ENCODE data around the gene CXorf65.

CXorf65 gene

DNA sequence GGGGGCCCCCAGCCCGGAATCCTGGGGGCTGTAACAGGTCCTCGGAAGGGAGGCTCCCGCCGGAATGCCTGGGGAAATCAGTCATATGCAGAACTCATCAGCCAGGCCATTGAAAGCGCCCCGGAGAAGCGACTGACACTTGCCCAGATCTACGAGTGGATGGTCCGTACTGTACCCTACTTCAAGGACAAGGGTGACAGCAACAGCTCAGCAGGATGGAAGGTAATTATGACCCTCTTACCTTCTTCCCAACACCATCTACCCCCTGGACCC is 9.8 kb downstream of the CXorf65 start:
- Histone ChIP-seq H3K9ac (ENCODE audit: low read depth in 1 of 2, low read length in 2 of 2) (peak overlapping the region; percentile 66 to 68), H3K4me1 (ENCODE audit: control insufficient read depth in 1 of 2, insufficient read depth in 2 of 2, low read length in 2 of 2) (peaks cover 10 to 21% of the 10 kb centered on the region in 2 donors), H3K9me3 (ENCODE audit: control insufficient read depth in 1 of 2, low read length in 2 of 2) (no peaks in the 10 kb centered on the region), H3K27me3 (ENCODE audit: control insufficient read depth in 1 of 2, insufficient read depth in 2 of 2, low read length in 2 of 2) (no peaks in the 10 kb centered on the region), H3K4me3 (ENCODE audit: low read depth in 1 of 2, low read length in 2 of 2) (peak overlapping the region; percentile 84 to 86), H3K36me3 (ENCODE audit: control insufficient read depth in 1 of 2, insufficient read depth in 2 of 2, low read length in 2 of 2) (peaks cover 0 to 3% of the 10 kb centered on the region in 2 donors), H3K27ac (ENCODE audit: low read depth, low read length) (no peak overlapping the region)

DNA sequence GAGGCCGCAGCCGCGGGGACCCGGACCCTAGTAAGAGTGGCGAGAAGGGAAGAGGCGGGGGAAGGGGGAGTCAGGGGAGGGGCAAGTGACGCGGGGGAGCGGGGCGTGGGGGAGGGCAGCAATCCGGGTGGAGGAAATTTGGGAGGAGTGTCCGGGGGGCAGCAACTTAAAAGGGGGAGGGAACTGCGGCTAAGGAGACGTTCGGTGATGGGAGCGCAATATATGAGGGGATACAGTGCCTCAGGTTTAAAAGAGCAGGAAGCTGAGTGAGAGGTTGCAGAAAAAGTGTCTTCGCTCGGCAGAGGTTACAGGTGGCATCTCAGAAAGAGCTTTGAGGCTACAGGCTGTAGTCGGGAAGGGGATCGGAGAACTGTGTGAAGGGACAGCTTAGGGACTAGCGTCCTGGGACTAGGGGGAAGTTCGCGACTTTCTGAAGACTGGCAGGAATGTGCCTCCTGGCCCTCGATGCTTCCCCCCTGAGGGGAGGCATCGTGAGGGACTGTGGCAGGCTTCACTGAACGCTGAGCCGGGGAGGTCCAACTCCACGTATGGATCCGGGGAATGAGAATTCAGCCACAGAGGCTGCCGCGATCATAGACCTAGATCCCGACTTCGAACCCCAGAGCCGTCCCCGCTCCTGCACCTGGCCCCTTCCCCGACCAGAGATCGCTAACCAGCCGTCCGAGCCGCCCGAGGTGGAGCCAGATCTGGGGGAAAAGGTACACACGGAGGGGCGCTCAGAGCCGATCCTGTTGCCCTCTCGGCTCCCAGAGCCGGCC is 10.4 kb downstream of the CXorf65 start:
- Histone ChIP-seq H3K27ac (ENCODE audit: low read depth, low read length) (no peak overlapping the region), H3K4me1 (ENCODE audit: control insufficient read depth in 1 of 2, insufficient read depth in 2 of 2, low read length in 2 of 2) (peaks cover 10 to 21% of the 10 kb centered on the region in 2 donors), H3K9ac (ENCODE audit: low read depth in 1 of 2, low read length in 2 of 2) (peak overlapping the region; percentile 66 to 68), H3K4me3 (ENCODE audit: low read depth in 1 of 2, low read length in 2 of 2) (peak overlapping the region; percentile 84 to 86), H3K9me3 (ENCODE audit: control insufficient read depth in 1 of 2, low read length in 2 of 2) (no peaks in the 10 kb centered on the region), H3K36me3 (ENCODE audit: control insufficient read depth in 1 of 2, insufficient read depth in 2 of 2, low read length in 2 of 2) (no peaks in the 10 kb centered on the region), H3K27me3 (ENCODE audit: control insufficient read depth in 1 of 2, insufficient read depth in 2 of 2, low read length in 2 of 2) (no peaks in the 10 kb centered on the region)

DNA sequence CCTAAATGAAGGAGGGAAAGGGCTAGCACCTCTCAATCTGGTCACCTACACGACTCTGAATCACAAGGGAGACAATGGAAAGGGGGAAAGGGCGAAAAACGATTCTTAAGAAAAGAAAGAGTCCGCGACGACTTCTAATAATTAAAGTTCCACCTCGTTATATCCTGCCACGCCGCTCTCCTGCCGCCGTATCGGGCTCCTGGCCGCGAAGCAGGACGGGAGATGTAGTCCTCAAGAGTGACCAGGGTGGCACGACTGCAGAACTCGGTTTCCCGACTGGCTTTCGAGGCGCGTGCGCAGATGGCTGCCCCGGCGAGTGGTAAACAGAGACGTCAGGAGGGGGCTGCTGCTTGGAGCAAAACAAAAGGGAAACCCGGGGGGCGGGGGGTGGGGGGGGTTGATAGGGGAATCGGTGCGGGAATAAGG is 11.0 kb downstream of the CXorf65 start, which contains the start of gene FOXO4:
Gene FOXO4, plus strand, starts transcription at position 297 of the 426 bp plus-strand sequence. CDS start 678 bp downstream, outside the sequence.
- H3K4me1 ChIP-seq (ENCODE audit: control insufficient read depth in 1 of 2, insufficient read depth in 2 of 2, low read length in 2 of 2) = peaks cover 10 to 21% of the 10 kb centered on the region in 2 donors
- H3K4me3 ChIP-seq (ENCODE audit: low read depth in 1 of 2, low read length in 2 of 2) = peak within 1 kb of the TSS; percentile 84 to 86
- H3K9me3 ChIP-seq (ENCODE audit: control insufficient read depth in 1 of 2, low read length in 2 of 2) = no peaks in the 10 kb centered on the region
- no peak within 1 kb of the TSS for H3K27ac ChIP-seq (ENCODE audit: low read depth, low read length)
- no peaks in the 10 kb centered on the region for H3K27me3 ChIP-seq (ENCODE audit: control insufficient read depth in 1 of 2, insufficient read depth in 2 of 2, low read length in 2 of 2)
- H3K36me3 ChIP-seq (ENCODE audit: control insufficient read depth in 1 of 2, insufficient read depth in 2 of 2, low read length in 2 of 2) = no peaks in the 10 kb centered on the region
- H3K9ac ChIP-seq (ENCODE audit: low read depth in 1 of 2, low read length in 2 of 2) = peak within 1 kb of the TSS; percentile 66 to 68

DNA sequence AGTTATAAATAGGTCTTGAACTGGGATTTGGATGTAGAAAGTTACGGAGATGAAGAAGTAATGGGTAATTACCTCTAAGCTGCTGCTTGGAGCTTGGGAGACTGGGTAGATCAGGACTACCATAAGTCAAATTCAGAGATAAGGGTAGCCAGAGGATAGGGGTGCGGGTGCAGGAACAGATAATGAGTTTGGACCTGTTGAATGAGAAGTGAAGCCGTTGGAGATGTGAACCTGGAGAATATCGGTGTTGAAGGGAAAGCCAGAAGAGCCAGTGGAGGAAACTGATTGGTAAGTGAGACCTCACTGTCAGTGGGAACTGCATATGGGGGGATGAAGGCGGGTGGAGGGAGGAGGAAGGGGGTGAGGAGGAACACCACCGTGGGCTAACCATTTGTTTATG is 11.5 kb downstream of the CXorf65 start:
- H3K9me3 ChIP-seq (ENCODE audit: control insufficient read depth in 1 of 2, low read length in 2 of 2) = no peaks in the 10 kb centered on the region
- H3K4me1 ChIP-seq (ENCODE audit: control insufficient read depth in 1 of 2, insufficient read depth in 2 of 2, low read length in 2 of 2) = peaks cover 10 to 21% of the 10 kb centered on the region in 2 donors
- no peaks in the 10 kb centered on the region for H3K36me3 ChIP-seq (ENCODE audit: control insufficient read depth in 1 of 2, insufficient read depth in 2 of 2, low read length in 2 of 2)
- no peak overlapping the region for H3K27ac ChIP-seq (ENCODE audit: low read depth, low read length)
- H3K27me3 ChIP-seq (ENCODE audit: control insufficient read depth in 1 of 2, insufficient read depth in 2 of 2, low read length in 2 of 2) = no peaks in the 10 kb centered on the region
- peak overlapping the region; percentile 66 to 86 for H3K4me3 ChIP-seq (ENCODE audit: low read depth in 1 of 2, low read length in 2 of 2)
- peak overlapping the region; percentile 47 to 61 for H3K9ac ChIP-seq (ENCODE audit: low read depth in 1 of 2, low read length in 2 of 2)

DNA sequence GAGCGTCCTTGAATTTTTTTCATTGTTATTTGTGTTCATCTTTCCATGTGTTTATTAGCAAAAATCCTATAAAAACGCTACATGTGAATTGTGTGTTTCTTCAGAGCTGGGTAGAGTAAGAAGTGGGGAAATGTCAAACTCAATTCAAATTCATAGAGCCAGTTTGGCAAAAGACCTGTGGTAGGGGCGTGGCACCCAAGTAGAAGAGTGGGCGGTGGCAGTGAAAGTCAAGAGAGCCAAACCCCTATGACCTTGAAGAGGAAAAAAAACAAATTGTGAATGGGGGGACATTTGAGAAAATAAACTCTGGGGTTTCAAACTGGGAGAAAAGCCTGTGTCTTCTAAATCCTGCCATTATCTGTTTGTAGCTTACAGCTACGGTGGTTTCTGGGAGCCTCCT is 15.3 kb downstream of the CXorf65 start:
- Histone ChIP-seq H3K27ac (ENCODE audit: low read depth, low read length) (no peak overlapping the region), H3K9me3 (ENCODE audit: control insufficient read depth in 1 of 2, low read length in 2 of 2) (no peaks in the 10 kb centered on the region), H3K4me3 (ENCODE audit: low read depth in 1 of 2, low read length in 2 of 2) (no peak overlapping the region), H3K27me3 (ENCODE audit: control insufficient read depth in 1 of 2, insufficient read depth in 2 of 2, low read length in 2 of 2) (no peaks in the 10 kb centered on the region), H3K4me1 (ENCODE audit: control insufficient read depth in 1 of 2, insufficient read depth in 2 of 2, low read length in 2 of 2) (peaks cover 4 to 6% of the 10 kb centered on the region in 2 donors), H3K36me3 (ENCODE audit: control insufficient read depth in 1 of 2, insufficient read depth in 2 of 2, low read length in 2 of 2) (no peaks in the 10 kb centered on the region), H3K9ac (ENCODE audit: low read depth in 1 of 2, low read length in 2 of 2) (no peak overlapping the region)

DNA sequence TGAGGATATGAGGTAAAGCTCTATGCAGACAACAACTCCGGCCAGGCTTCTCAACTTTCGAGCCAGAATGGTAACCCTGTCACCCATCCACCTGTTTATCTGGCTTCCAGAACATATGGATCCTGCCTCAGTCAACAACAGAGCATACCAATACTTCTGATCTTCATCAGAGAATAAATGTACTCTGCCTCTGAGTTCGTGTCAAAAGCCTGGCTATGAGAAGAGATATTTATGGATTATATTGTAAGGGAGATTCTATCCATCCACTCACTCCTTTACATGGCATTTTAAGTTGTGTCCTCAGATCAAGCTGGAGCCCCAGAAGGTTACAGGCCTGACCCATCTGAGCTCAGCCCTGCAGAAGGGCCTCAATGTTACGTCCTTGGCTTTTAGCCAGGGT is 20.6 kb downstream of the CXorf65 start:
- no peaks in the 10 kb centered on the region for H3K27me3 ChIP-seq (ENCODE audit: control insufficient read depth in 1 of 2, insufficient read depth in 2 of 2, low read length in 2 of 2)
- no peak overlapping the region for H3K9ac ChIP-seq (ENCODE audit: low read depth in 1 of 2, low read length in 2 of 2)
- no peaks in the 10 kb centered on the region for H3K4me1 ChIP-seq (ENCODE audit: control insufficient read depth in 1 of 2, insufficient read depth in 2 of 2, low read length in 2 of 2)
- no peaks in the 10 kb centered on the region for H3K9me3 ChIP-seq (ENCODE audit: control insufficient read depth in 1 of 2, low read length in 2 of 2)
- H3K36me3 ChIP-seq (ENCODE audit: control insufficient read depth in 1 of 2, insufficient read depth in 2 of 2, low read length in 2 of 2) = no peaks in the 10 kb centered on the region
- H3K4me3 ChIP-seq (ENCODE audit: low read depth in 1 of 2, low read length in 2 of 2) = no peak overlapping the region
- no peak overlapping the region for H3K27ac ChIP-seq (ENCODE audit: low read depth, low read length)

DNA sequence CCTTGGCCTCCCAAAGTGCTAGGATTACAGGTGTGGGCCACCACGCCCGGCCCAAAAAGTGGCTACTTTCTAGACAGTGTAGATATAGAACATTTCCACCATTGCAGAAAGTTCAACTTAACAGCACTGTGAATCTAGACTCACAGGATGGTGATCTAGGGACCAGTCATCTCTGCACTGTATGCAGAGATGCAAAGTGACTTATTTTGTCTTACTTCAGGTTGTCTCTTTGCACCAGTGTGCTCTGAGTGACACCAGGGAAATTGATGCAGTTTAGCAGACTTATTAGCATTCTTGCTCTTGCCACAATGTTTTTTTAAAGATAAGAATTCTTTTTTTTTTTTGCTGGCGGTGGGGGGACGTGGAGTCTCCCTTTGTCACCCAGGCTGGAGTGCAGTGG is 23.7 kb downstream of the CXorf65 start:
- H3K4me3 ChIP-seq (ENCODE audit: low read depth in 1 of 2, low read length in 2 of 2) = no peak overlapping the region
- no peaks in the 10 kb centered on the region for H3K4me1 ChIP-seq (ENCODE audit: control insufficient read depth in 1 of 2, insufficient read depth in 2 of 2, low read length in 2 of 2)
- H3K27me3 ChIP-seq (ENCODE audit: control insufficient read depth in 1 of 2, insufficient read depth in 2 of 2, low read length in 2 of 2) = no peaks in the 10 kb centered on the region

DNA sequence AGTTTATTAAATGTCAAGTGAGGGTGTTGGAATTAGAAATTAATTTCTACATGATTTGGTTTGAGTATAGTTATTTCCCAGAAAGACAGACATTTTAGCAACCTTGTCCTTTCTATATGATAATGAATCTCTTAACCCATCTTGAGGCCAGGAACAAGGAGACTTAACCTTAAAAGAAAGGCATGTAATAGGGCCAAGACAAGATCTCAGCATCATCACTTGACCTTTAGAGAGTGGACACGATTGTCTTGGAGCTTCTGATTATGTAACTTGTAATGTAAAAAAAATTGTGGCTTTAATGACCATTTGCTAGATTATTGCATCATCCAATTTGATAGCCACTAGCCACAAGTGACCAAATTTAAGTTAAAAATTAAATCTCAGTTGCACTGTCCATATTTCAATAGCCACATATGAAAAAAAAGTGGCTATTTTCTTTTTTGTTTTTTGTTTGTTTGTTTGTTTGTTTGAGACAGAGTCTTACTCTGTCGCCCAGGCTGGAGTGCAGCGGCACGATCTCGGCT is 24.4 kb downstream of the CXorf65 start:
- Histone ChIP-seq H3K4me1 (ENCODE audit: control insufficient read depth in 1 of 2, insufficient read depth in 2 of 2, low read length in 2 of 2) (no peaks in the 10 kb centered on the region), H3K36me3 (ENCODE audit: control insufficient read depth in 1 of 2, insufficient read depth in 2 of 2, low read length in 2 of 2) (no peaks in the 10 kb centered on the region), H3K27ac (ENCODE audit: low read depth, low read length) (no peak overlapping the region), H3K4me3 (ENCODE audit: low read depth in 1 of 2, low read length in 2 of 2) (no peak overlapping the region), H3K9ac (ENCODE audit: low read depth in 1 of 2, low read length in 2 of 2) (no peak overlapping the region), H3K27me3 (ENCODE audit: control insufficient read depth in 1 of 2, insufficient read depth in 2 of 2, low read length in 2 of 2) (no peaks in the 10 kb centered on the region), H3K9me3 (ENCODE audit: control insufficient read depth in 1 of 2, low read length in 2 of 2) (no peaks in the 10 kb centered on the region)

More for the DNA sequence above, 23.7 kb downstream of the CXorf65 start:
- H3K9ac ChIP-seq (ENCODE audit: low read depth in 1 of 2, low read length in 2 of 2) = no peak overlapping the region
- H3K36me3 ChIP-seq (ENCODE audit: control insufficient read depth in 1 of 2, insufficient read depth in 2 of 2, low read length in 2 of 2) = no peaks in the 10 kb centered on the region
- H3K27ac ChIP-seq (ENCODE audit: low read depth, low read length) = no peak overlapping the region
- no peaks in the 10 kb centered on the region for H3K9me3 ChIP-seq (ENCODE audit: control insufficient read depth in 1 of 2, low read length in 2 of 2)

DNA sequence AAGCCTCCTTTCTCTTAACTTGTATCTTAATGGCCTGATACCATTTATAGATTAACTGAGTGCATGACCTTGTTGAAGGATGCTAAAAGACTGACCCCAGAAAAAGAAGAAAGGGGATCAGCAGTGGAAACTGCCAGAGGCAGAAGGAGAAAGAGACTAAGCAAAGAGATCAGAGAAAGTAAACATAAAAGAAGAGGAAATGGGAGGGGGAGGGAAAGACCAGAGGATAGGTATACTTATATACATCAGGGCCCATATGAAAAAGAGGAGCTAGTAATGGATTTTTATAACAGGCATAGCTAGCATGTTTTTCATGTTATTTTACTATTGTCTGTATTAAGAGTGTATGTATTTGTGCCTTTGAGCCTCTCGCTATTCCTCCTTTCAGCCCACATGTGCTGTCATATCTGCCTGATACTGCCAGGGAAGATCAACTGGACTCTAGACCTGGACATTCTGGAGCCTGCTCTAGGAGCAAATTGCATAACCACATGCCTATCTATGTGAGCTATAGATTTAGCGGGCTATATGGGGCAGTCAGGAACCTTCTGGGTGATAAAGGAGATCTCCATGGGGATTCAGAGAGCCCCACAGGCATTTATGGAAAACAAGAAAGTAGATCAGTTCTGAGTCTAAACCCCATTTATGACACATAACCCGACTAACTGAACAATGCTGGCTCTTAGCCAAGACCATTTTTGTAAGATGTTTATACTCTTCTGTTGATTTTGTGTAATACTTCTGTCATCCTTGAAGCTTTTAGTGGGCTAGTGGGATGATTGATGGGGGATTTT is 25.0 kb downstream of the CXorf65 start:
- no peaks in the 10 kb centered on the region for H3K36me3 ChIP-seq (ENCODE audit: control insufficient read depth in 1 of 2, insufficient read depth in 2 of 2, low read length in 2 of 2)
- H3K27ac ChIP-seq (ENCODE audit: low read depth, low read length) = no peak overlapping the region
- H3K9ac ChIP-seq (ENCODE audit: low read depth in 1 of 2, low read length in 2 of 2) = no peak overlapping the region
- H3K27me3 ChIP-seq (ENCODE audit: control insufficient read depth in 1 of 2, insufficient read depth in 2 of 2, low read length in 2 of 2) = no peaks in the 10 kb centered on the region
- H3K4me3 ChIP-seq (ENCODE audit: low read depth in 1 of 2, low read length in 2 of 2) = no peak overlapping the region
- no peaks in the 10 kb centered on the region for H3K9me3 ChIP-seq (ENCODE audit: control insufficient read depth in 1 of 2, low read length in 2 of 2)
- H3K4me1 ChIP-seq (ENCODE audit: control insufficient read depth in 1 of 2, insufficient read depth in 2 of 2, low read length in 2 of 2) = no peaks in the 10 kb centered on the region

DNA sequence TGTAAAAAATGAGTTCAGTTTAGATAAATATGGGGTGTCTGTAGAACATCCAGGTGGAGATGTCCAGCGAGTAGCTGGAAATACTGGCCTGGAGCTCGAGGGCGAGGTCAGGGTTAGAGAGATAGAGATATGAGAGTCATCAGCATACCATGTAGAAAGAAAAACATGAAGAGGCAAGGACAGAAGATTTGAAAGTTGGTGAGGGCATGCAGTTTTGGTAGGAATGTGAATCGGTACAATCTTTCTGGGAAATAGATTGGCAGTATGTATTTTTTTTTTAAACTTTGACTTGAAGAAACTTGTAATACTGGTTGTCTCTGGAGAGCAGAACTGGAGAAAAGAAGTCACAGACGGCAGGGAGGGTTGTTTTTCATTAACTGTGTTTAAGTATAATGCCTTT is 36.0 kb downstream of the CXorf65 start:
- H3K4me1 ChIP-seq (ENCODE audit: control insufficient read depth in 1 of 2, insufficient read depth in 2 of 2, low read length in 2 of 2) = peaks cover 0 to 5% of the 10 kb centered on the region in 2 donors
- no peak overlapping the region for H3K9ac ChIP-seq (ENCODE audit: low read depth in 1 of 2, low read length in 2 of 2)
- H3K9me3 ChIP-seq (ENCODE audit: control insufficient read depth in 1 of 2, low read length in 2 of 2) = no peaks in the 10 kb centered on the region
- H3K27ac ChIP-seq (ENCODE audit: low read depth, low read length) = no peak overlapping the region
- no peaks in the 10 kb centered on the region for H3K36me3 ChIP-seq (ENCODE audit: control insufficient read depth in 1 of 2, insufficient read depth in 2 of 2, low read length in 2 of 2)
- no peaks in the 10 kb centered on the region for H3K27me3 ChIP-seq (ENCODE audit: control insufficient read depth in 1 of 2, insufficient read depth in 2 of 2, low read length in 2 of 2)
- H3K4me3 ChIP-seq (ENCODE audit: low read depth in 1 of 2, low read length in 2 of 2) = no peak overlapping the region
